IPS-20b (cell line): ENCODE data around the gene CHST8.
A peak's percentile ranks its signal among the peaks of the same experiment; 100 is the strongest.

Source experiments
- H3K27ac ChIP-seq: one replicate; pipeline ENCODE4 v1.5.1; 2013; ENCODE audit warnings: low read length
- H3K27me3 ChIP-seq: 2 replicates; pipeline ENCODE4 v1.6.1; 2013; ENCODE audit warnings: mild to moderate bottlenecking, low read length, inconsistent platforms; ENCODE audit not compliant: insufficient read depth
- H3K36me3 ChIP-seq: 2 replicates; pipeline ENCODE4 v1.6.1; 2013; ENCODE audit warnings: low read depth, mild to moderate bottlenecking, inconsistent platforms, low read length, moderate library complexity; ENCODE audit not compliant: insufficient read depth
- H3K4me1 ChIP-seq: 2 replicates; pipeline ENCODE4 v1.6.1; 2013; ENCODE audit warnings: mild to moderate bottlenecking, control low read depth, inconsistent platforms, low read length, moderate library complexity; ENCODE audit not compliant: insufficient read depth
- H3K4me3 ChIP-seq: 2 replicates; pipeline ENCODE4 v1.5.1; 2013; ENCODE audit warnings: mild to moderate bottlenecking, low read length, inconsistent platforms
- H3K9ac ChIP-seq: 2 replicates; pipeline ENCODE4 v1.6.1; 2013; ENCODE audit warnings: low read depth, mild to moderate bottlenecking, inconsistent platforms, low read length, moderate library complexity
- H3K9me3 ChIP-seq: 2 replicates; pipeline ENCODE4 v1.6.1; 2013; ENCODE audit warnings: mild to moderate bottlenecking, low read depth, low read length, inconsistent platforms; ENCODE audit not compliant: insufficient read depth

The CHST8 gene

DNA sequence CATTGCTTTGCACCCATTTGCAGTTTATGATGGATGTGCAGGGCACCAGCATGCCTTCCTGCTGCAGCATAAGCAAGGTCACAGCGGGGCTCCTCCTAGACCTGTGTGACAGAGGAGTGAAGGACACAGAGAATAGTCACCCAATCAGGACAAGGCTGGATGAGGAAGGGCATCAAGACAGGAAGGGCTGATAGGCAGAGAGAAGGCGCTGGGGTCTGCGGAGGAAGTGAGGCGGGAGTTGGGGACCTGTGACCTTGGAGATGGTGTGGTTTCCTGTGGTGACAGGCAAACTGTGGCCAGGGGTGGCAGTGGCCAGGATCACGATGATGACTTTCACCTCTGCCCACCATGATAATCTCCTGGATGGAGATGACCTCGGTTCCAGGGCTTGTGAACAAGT is 158.5 kb downstream of the CHST8 start:
- Histone ChIP-seq H3K36me3 (no peaks in the 10 kb centered on the region), H3K4me1 (no peaks in the 10 kb centered on the region), H3K4me3 (no peak overlapping the region), H3K27me3 (peaks cover 21% of the 10 kb centered on the region; the same call in 1 of the 2 replicates), H3K9me3 (no peaks in the 10 kb centered on the region), H3K9ac (no peak overlapping the region), H3K27ac (no peak overlapping the region)

- no peaks in the 10 kb centered on the region for H3K4me1 ChIP-seq
- H3K4me3 ChIP-seq, result no peak overlapping the region
- no peaks in the 10 kb centered on the region for H3K9me3 ChIP-seq
- H3K27ac ChIP-seq, result no peak overlapping the region
- H3K9ac ChIP-seq, result no peak overlapping the region
- H3K36me3 ChIP-seq, result no peaks in the 10 kb centered on the region
- peaks cover 21% of the 10 kb centered on the region; the same call in 1 of the 2 replicates for H3K27me3 ChIP-seq
These were observed 159.0 kb downstream of the CHST8 start for GRCh38 chr19:33780746-33781145.

GRCh38 chr19:33781415-33781935 is 159.7 kb downstream of the CHST8 start:
- Histone ChIP-seq H3K4me3 (no peak overlapping the region), H3K27ac (no peak overlapping the region), H3K9ac (no peak overlapping the region), H3K36me3 (no peaks in the 10 kb centered on the region), H3K9me3 (no peaks in the 10 kb centered on the region), H3K27me3 (peaks cover 21% of the 10 kb centered on the region; the same call in 1 of the 2 replicates), H3K4me1 (no peaks in the 10 kb centered on the region)

GRCh38 chr19:33781996-33782395 is 160.2 kb downstream of the CHST8 start:
- Histone ChIP-seq H3K4me1 (no peaks in the 10 kb centered on the region), H3K4me3 (no peak overlapping the region), H3K36me3 (no peaks in the 10 kb centered on the region), H3K27me3 (peaks cover 21% of the 10 kb centered on the region; the same call in 1 of the 2 replicates), H3K27ac (no peak overlapping the region), H3K9ac (no peak overlapping the region), H3K9me3 (no peaks in the 10 kb centered on the region)

DNA sequence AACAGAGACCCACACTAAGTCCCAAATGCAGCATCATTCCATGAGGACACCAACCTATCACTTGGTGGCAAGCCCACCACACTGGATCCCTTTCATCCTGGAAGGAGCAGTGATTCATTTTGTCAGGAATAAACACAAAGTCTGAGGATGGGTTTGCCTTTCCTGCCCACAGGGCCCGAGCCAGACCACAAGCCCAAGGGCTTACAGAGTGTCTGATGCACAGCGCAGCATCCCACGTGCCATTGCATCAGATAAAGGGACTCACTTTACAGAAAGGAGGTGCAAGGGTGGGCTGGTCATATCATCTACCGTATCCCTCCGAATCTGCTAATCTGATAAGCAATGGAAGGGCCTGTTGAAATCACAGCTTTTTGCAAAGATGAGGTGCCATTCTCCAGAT is 162.7 kb downstream of the CHST8 start:
- Histone ChIP-seq H3K4me1 (no peaks in the 10 kb centered on the region), H3K36me3 (no peaks in the 10 kb centered on the region), H3K9ac (no peak overlapping the region), H3K27ac (no peak overlapping the region), H3K27me3 (peaks cover 8% of the 10 kb centered on the region; the same call in 1 of the 2 replicates), H3K4me3 (no peak overlapping the region), H3K9me3 (no peaks in the 10 kb centered on the region)

DNA sequence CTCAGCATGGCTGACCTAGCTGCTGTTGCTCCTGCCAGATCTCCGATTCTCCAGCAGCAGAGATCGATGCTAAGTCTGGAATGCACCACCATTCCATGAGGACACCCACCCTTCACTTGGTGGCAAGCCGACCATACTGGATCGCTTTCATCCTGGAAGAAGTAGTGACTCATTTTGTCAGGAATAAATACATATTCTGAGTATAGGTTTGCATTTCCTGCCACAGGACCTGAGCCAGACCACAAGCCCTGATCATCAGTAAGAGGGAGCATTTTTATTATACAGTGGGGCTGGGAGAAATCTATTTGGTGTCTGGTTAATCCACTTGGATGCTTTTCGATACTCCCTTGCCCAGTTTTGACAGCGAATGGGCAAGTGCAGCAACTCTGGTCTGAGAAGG is 164.0 kb downstream of the CHST8 start:
- Histone ChIP-seq H3K4me1 (no peaks in the 10 kb centered on the region), H3K9ac (no peak overlapping the region), H3K27me3 (no peaks in the 10 kb centered on the region), H3K27ac (no peak overlapping the region), H3K9me3 (no peaks in the 10 kb centered on the region), H3K4me3 (no peak overlapping the region), H3K36me3 (no peaks in the 10 kb centered on the region)

GRCh38 chr19:33788676-33789075 is 166.9 kb downstream of the CHST8 start:
- no peak overlapping the region for H3K4me3 ChIP-seq
- H3K27ac ChIP-seq, result no peak overlapping the region
- no peaks in the 10 kb centered on the region for H3K27me3 ChIP-seq
- no peaks in the 10 kb centered on the region for H3K36me3 ChIP-seq
- no peaks in the 10 kb centered on the region for H3K9me3 ChIP-seq
- no peaks in the 10 kb centered on the region for H3K4me1 ChIP-seq
- H3K9ac ChIP-seq, result no peak overlapping the region

GRCh38 chr19:33789344-33789743 is 167.6 kb downstream of the CHST8 start:
- H3K9me3 ChIP-seq, result no peaks in the 10 kb centered on the region
- H3K36me3 ChIP-seq, result no peaks in the 10 kb centered on the region
- no peaks in the 10 kb centered on the region for H3K27me3 ChIP-seq
- no peak overlapping the region for H3K4me3 ChIP-seq
- no peak overlapping the region for H3K9ac ChIP-seq
- H3K27ac ChIP-seq, result no peak overlapping the region
- H3K4me1 ChIP-seq, result peaks cover 6% of the 10 kb centered on the region; the same call in 1 of the 2 replicates

DNA sequence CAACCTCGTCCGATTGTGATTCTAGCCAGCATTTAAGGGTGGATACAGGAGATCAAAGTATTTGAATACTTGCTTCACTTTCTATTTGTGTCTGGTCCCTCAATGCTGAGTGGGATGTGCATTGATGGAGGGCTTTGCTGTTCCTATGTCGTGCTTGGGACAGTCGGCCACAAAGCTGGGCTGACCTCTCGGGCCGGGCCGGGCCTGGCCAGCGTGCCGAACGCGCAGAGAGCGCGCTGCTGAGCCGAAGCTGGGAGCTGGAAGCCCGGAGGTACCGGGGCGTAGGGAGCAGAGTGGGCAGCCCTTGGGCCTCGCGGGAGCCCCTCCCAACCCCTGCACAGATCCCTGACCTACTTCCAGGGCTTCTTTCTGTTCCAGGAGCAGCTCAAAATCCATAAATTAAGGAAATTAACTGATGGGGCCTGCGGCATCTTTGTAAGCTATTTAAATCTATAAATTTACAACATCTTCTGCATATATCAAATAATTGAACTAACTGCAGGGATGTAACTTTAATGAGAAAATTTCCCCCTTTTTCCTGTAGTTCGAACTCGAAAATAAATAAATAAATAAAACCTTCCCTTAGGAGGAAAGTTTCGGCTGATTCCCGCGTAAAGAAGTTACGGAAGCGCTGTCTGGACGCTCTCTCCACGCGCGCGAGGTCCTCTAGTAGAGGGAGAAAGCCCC is 173.1 kb downstream of the CHST8 start:
- peaks cover 18% of the 10 kb centered on the region for H3K4me1 ChIP-seq
- peak overlapping the region; percentile 78 for H3K4me3 ChIP-seq
- no peaks in the 10 kb centered on the region for H3K9me3 ChIP-seq
- H3K9ac ChIP-seq, result peak overlapping the region; percentile 84; the same call in 1 of the 2 replicates
- H3K27ac ChIP-seq, result peak overlapping the region; percentile 45
- H3K36me3 ChIP-seq, result peaks cover under 1% of the 10 kb centered on the region; the same call in 1 of the 2 replicates
- no peaks in the 10 kb centered on the region; the same call in 1 of the 2 replicates for H3K27me3 ChIP-seq

DNA sequence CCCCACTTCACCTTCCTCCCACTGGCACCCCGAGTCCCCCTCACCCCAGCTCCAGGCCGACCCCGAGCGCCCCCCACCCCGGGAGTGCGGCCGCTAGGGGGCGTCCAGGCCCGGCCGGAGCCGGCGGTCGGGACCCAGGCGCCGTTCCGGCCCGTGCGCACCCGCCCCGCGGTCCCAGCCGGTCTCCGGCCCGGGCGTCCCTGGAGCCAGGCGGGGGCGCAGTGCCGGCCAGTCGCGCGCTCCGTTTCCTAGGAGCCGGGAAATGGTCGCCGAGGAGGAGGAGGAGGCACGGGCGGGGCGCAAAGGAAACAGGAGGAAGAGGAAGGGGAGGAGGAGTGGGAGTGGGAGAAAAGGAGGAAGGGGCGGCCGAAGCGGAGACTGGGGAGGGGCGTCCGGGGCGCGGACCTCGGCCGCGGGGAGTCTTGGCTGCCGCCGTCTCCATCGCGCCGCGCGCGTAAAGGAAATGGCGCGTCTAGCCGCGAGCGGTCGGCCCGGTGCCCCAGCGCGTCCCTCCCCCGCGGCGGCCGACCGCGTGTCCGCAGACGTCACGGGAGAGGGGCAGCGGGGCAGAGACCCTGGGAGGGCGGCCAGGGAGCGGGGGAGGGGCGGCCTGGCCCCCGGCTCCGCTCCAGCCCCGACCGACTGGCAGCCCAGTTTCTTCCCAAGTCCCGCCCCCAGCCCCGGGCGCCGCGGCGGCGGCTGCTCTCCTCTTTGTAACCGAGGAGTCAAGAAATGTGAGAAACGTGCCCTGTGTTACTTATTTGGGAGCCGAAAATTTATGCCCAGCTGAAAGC is 173.8 kb downstream of the CHST8 start:
- peak overlapping the region; percentile 48 for H3K27ac ChIP-seq
- H3K9me3 ChIP-seq, result no peaks in the 10 kb centered on the region
- no peaks in the 10 kb centered on the region; the same call in 1 of the 2 replicates for H3K27me3 ChIP-seq
- H3K4me1 ChIP-seq, result peaks cover 21% of the 10 kb centered on the region
- peak overlapping the region; percentile 78 for H3K4me3 ChIP-seq
- peak overlapping the region; percentile 84 for H3K9ac ChIP-seq
- peaks cover 8% of the 10 kb centered on the region for H3K36me3 ChIP-seq

- Histone ChIP-seq H3K36me3 (peaks cover 15% of the 10 kb centered on the region), H3K9me3 (no peaks in the 10 kb centered on the region), H3K4me1 (peaks cover 21% of the 10 kb centered on the region), H3K4me3 (peak within 1 kb of the TSS; percentile 81), H3K27ac (peak within 1 kb of the TSS; percentile 65), H3K9ac (peak within 1 kb of the TSS; percentile 82), H3K27me3 (no peaks in the 10 kb centered on the region; the same call in 1 of the 2 replicates)
These were observed 174.6 kb downstream of the CHST8 start, which contains the start of gene KCTD15 for GRCh38 chr19:33796164-33796875. Gene KCTD15, plus strand, starts transcription at chr19:33796870. Its CDS starts 3,585 bp downstream, at chr19:33800455.
